HepG2 (cell line): ENCODE results near the gene SPINK4. TPM values are rescaled to one million over a fixed set of nuclear protein-coding genes. Genes with fewer than 3 reads are reported as not detected.
A peak's percentile ranks its signal among the peaks of the same experiment; 100 is the strongest.

Experiments
- ATAC-seq: fragments of 200-7000 bp; cut with Tn5 transposase; 3 replicates; pipeline ENCODE4 v1.9.1; 2020; ENCODE audit warnings: mild to moderate bottlenecking, moderate library complexity
- BruUV-seq: library from RNA; stranded (reverse); fragments of 400-500 nt; replicated peaks from 2 replicates; lab custom pipeline; 2021; lab: Mats Ljungman, UMichigan
- CTCF ChIA-PET: fragments of 300-600 bp; formaldehyde crosslinking; extraction: SDS; loops from one replicate; lab custom pipeline; 2021; ENCODE audit warnings: low total read pairs, inconsistent platforms, low intra/inter-chr PET ratio; lab: Yijun Ruan, JAX
- POLR2A ChIA-PET: fragments of 350-600 bp; sonication (Branson Sonifier 250); formaldehyde crosslinking; loops from one replicate; lab custom pipeline; 2020; ENCODE audit warnings: antibody characterized with exemption, inconsistent platforms; lab: Yijun Ruan, JAX
- DNase-seq: peaks from one replicate; pipeline ENCODE4 v3.0.0-alpha.2; 2015; ENCODE audit warnings: low spot score
- FAIRE-seq: peaks from 3 replicates; lab custom pipeline; 2011; peaks lifted over from hg19 to GRCh38; lab: Jason Lieb, UNC
- H2AFZ ChIP-seq: one replicate; pipeline ENCODE4 v1.6.1; 2011; ENCODE audit warnings: low read length, inconsistent platforms
- H3K27ac ChIP-seq: fragments of 300-600 bp; 3 replicates; pipeline ENCODE4 v1.8.0; 2011; ENCODE audit warnings: mixed run types, mild to moderate bottlenecking, mixed read lengths, low read length, inconsistent platforms; ENCODE audit not compliant: insufficient read depth; ENCODE audit errors: extremely low read length
- H3K27me3 ChIP-seq, 2 experiments: fragments of 200-600 bp in 1 of 2; 2 replicates in 1 of 2; 3 replicates in 1 of 2; pipeline versions ENCODE4 v1.6.0 to v1.8.0; 2011; ENCODE audit warnings: low read length in 2 of 2, mild to moderate bottlenecking in 2 of 2, moderate library complexity in 2 of 2, inconsistent platforms in 1 of 2; ENCODE audit not compliant: insufficient read depth in 2 of 2, control insufficient read depth in 1 of 2
- H3K36me3 ChIP-seq, 2 experiments: fragments of 200-600 bp in 1 of 2; replicated peaks in 1 of 2; 2 replicates in 1 of 2; 3 replicates in 1 of 2; pipeline versions ENCODE4 v1.5.1 to v1.8.0; 2011; ENCODE audit warnings: low read length in 2 of 2, inconsistent platforms in 1 of 2; ENCODE audit not compliant: insufficient read depth in 2 of 2, control insufficient read depth in 1 of 2
- H3K4me1 ChIP-seq: 2 replicates; pipeline ENCODE4 v1.5.1; 2012; ENCODE audit warnings: low read length, inconsistent platforms; ENCODE audit not compliant: insufficient read depth
- H3K4me2 ChIP-seq: 2 replicates; pipeline ENCODE4 v1.6.0; 2011; ENCODE audit warnings: low read depth, low read length, inconsistent platforms
- H3K4me3 ChIP-seq, 3 experiments: fragments of 200-600 bp in 1 of 3; sonication (generic), shearing (Covaris generic) in 1 of 3; replicated peaks in 1 of 3; 2 replicates each; pipeline ENCODE4 v1.5.1; 2011 to 2016; ENCODE audit warnings: low read length in 3 of 3, inconsistent platforms in 2 of 3, low read depth in 2 of 3, mild to moderate bottlenecking in 2 of 3, control low read depth in 1 of 3, mixed read lengths in 1 of 3; ENCODE audit not compliant: insufficient read depth in 1 of 3
- H3K79me2 ChIP-seq: one replicate; pipeline ENCODE4 v1.6.1; 2011; ENCODE audit warnings: low read length, inconsistent platforms; ENCODE audit not compliant: insufficient read depth
- H3K9ac ChIP-seq: 2 replicates; pipeline ENCODE4 v1.6.0; 2011; ENCODE audit warnings: mild to moderate bottlenecking, low read depth, low read length, inconsistent platforms; ENCODE audit not compliant: insufficient read depth
- H3K9me3 ChIP-seq: 2 replicates; pipeline ENCODE4 v1.5.1; 2012; ENCODE audit warnings: mild to moderate bottlenecking, low read length
- H4K20me1 ChIP-seq: 2 replicates; pipeline ENCODE4 v1.6.0; 2011; ENCODE audit warnings: inconsistent platforms, mild to moderate bottlenecking, low read length, moderate library complexity; ENCODE audit not compliant: insufficient read depth
- ARNT2 ChIP-seq: sonication (generic); formaldehyde crosslinking; IDR thresholded peaks from 2 replicates; pipeline ENCODE4 v1.8.0; 2022; ENCODE audit warnings: mild to moderate bottlenecking, low read depth, missing genetic modification reagents, moderate library complexity
- ATAD3A ChIP-seq: sonication (generic); formaldehyde crosslinking; IDR thresholded peaks from 2 replicates; pipeline ENCODE4 v1.4.0; 2020; ENCODE audit warnings: missing genetic modification reagents
- HDAC1 ChIP-seq: sonication (generic); formaldehyde crosslinking; IDR thresholded peaks from 2 replicates; pipeline ENCODE4 v1.5.1; 2020; ENCODE audit warnings: mild to moderate bottlenecking, missing genetic modification reagents
- KLF15 ChIP-seq: sonication (generic); formaldehyde crosslinking; IDR thresholded peaks from 2 replicates; pipeline ENCODE4 v1.8.1; 2023; ENCODE audit warnings: borderline replicate concordance, mild to moderate bottlenecking, inconsistent platforms, missing genetic modification reagents, mixed read lengths
- PRPF4 ChIP-seq: fragments of 200-400 bp; formaldehyde crosslinking; IDR thresholded peaks from 2 replicates; pipeline ENCODE4 v1.6.1; 2016; ENCODE audit warnings: low read length, low read depth; ENCODE audit not compliant: poor library complexity, severe bottlenecking
- RAD51 ChIP-seq: fragments of 450-650 bp; IDR thresholded peaks from 2 replicates; pipeline ENCODE4 v1.6.1; 2016; ENCODE audit warnings: borderline replicate concordance
- RBM22 ChIP-seq: fragments of 200-400 bp; formaldehyde crosslinking; optimal IDR thresholded peaks from 2 replicates; pipeline ENCODE3; 2017; ENCODE audit warnings: mild to moderate bottlenecking, low read length, moderate library complexity
- RCOR2 ChIP-seq: IDR thresholded peaks from 2 replicates; pipeline ENCODE4 v1.6.1; 2016; ENCODE audit warnings: missing biosample characterization, missing genetic modification reagents
- TAF1 ChIP-seq: sonication (generic); formaldehyde crosslinking; IDR thresholded peaks from 2 replicates; pipeline ENCODE4 v1.4.0; 2020; ENCODE audit warnings: missing genetic modification reagents
- TEAD3 ChIP-seq: optimal IDR thresholded peaks from 2 replicates; pipeline ENCODE3; 2016; ENCODE audit warnings: borderline replicate concordance
- ZFP82 ChIP-seq: sonication (generic); formaldehyde crosslinking; IDR thresholded peaks from 2 replicates; pipeline ENCODE4 v1.5.1; 2020; ENCODE audit warnings: mild to moderate bottlenecking, missing genetic modification reagents, borderline replicate concordance
- ZNF670 ChIP-seq: sonication (generic); formaldehyde crosslinking; IDR thresholded peaks from 2 replicates; pipeline ENCODE4 v1.8.0; 2022; ENCODE audit warnings: mild to moderate bottlenecking, missing genetic modification reagents, borderline replicate concordance
- ZNF777 ChIP-seq: sonication (generic); formaldehyde crosslinking; IDR thresholded peaks from 2 replicates; pipeline ENCODE4 v1.4.0; 2020; ENCODE audit warnings: missing genetic modification reagents
- ZNF790 ChIP-seq: sonication (generic); formaldehyde crosslinking; IDR thresholded peaks from 2 replicates; pipeline ENCODE4 v1.8.0; 2022; ENCODE audit warnings: missing genetic modification reagents, mild to moderate bottlenecking, borderline replicate concordance
- WGBS: methylation state at CpG from one replicate; pipeline ENCODE4 v1.1.6; 2017; ENCODE audit warnings: low lambda C conversion rate; 5-methylcytosine and 5-hydroxymethylcytosine counted together
- in situ Hi-C: cut with HindIII; loops from 2 replicates; pipeline ENCODE4 v1.10.0; 2017; ENCODE audit warnings: low pct_unique_long_range_greater_than_20kb; ENCODE audit not compliant: extremely low pct_ligation_motif_present
- intact Hi-C: fragments of 100-400 bp; cut with micrococcal nuclease; formaldehyde crosslinking; loops from one replicate; pipeline ENCODE4 v1.10.0; 2022; ENCODE audit not compliant: unreplicated experiment
- polyA plus RNA-seq, 8 experiments: library from polyadenylated mRNA; depleted of rRNA in 3 of 8; stranded (reverse) in 7 of 8; unstranded in 1 of 8; fragments of >200 nt; fragmentation: Illumina TruSeq in 4 of 8; extraction: Trizol in 4 of 8; gene quantifications; 2 replicates each; pipeline versions ENCODE4 v1.2.1 to v1.2.3, GENCODE V29; 2011 to 2016; ENCODE audit warnings: low read depth in 4 of 8, missing spikeins in 1 of 8, mixed read lengths in 1 of 8; ENCODE audit not compliant: insufficient read depth in 1 of 8
- total RNA-seq, 5 experiments: library from RNA; depleted of rRNA; stranded (reverse); fragments of >200 nt; fragmentation: Illumina TruSeq; extraction: Trizol; gene quantifications; 2 replicates each; pipeline ENCODE4 v1.2.3, GENCODE V29; 2016; ENCODE audit warnings: low read depth in 1 of 5

Gene SPINK4
- total and polyA plus RNA-seq, 2 of the 13 experiments (the other 11 are each of a cell fraction or from before 2014, with no cell fraction given): 0.53 to 3.4 TPM

GRCh38 chr9:33294670-33295432, 54.9 kb downstream of the SPINK4 start:
- ChIA-PET POLR2A (no interaction called here), CTCF (no interaction called here)
- Histone ChIP-seq H3K27me3 (no peaks in the 10 kb centered on the region), H3K4me3 (no peak overlapping the region), H3K9ac (no peak overlapping the region), H4K20me1 (no peaks in the 10 kb centered on the region; the same call in none of the 2 replicates), H2AFZ (no peak overlapping the region), H3K4me2 (0 out of 2 replicates have a peak overlapping the region, but pooled peaks have one; percentile 75), H3K4me1 (peaks cover 89% of the 10 kb centered on the region), H3K36me3 (peaks cover 12 to 58% of the 10 kb centered on the region in 2 experiments), H3K9me3 (no peaks in the 10 kb centered on the region), H3K27ac (peak overlapping the region; percentile 77), H3K79me2 (peaks cover 89% of the 10 kb centered on the region)
- TF ChIP-seq ZNF670 (CRISPR knock-in tag): no peak
- no peak for TF ChIP-seq KLF15 (CRISPR knock-in tag)
- TF ChIP-seq ARNT2 (CRISPR knock-in tag): no peak
- no peak for TF ChIP-seq ZNF790 (CRISPR knock-in tag)
- no peak for TF ChIP-seq TAF1 (CRISPR knock-in tag)
- peak; percentile 26 for TF ChIP-seq RBM22
- peak; percentile 8 for TF ChIP-seq TEAD3 (CRISPR knock-in tag)
- no peak for TF ChIP-seq ZFP82 (CRISPR knock-in tag)
- TF ChIP-seq ZNF777 (CRISPR knock-in tag): no peak
- TF ChIP-seq RCOR2 (CRISPR knock-in tag): no peak
- no peak for TF ChIP-seq HDAC1 (CRISPR knock-in tag)
- no peak for TF ChIP-seq RAD51
- no peak for TF ChIP-seq ATAD3A (CRISPR knock-in tag)
- no peak for TF ChIP-seq PRPF4
- BruUV-seq: no TSS peak
- intact Hi-C loops: no loop called here
- no peak for FAIRE-seq
- WGBS: 91% methylated on average over 12 of the region's 12 CpGs
- in situ Hi-C loops: loop anchor here (10.0 kb wide), 1 partner anchor 170 kb away; no protein-coding TSS in a partner anchor
- no peak for ATAC-seq
- no peak for DNase-seq
